Placental epithelial cell (primary cell): ENCODE results near the gene ZSCAN23. TPM values are rescaled to one million over a fixed set of nuclear protein-coding genes. Genes with fewer than 3 reads are reported as not detected.

Source experiments
- small RNA-seq: library from RNA; depleted of rRNA; stranded (forward); fragments of <200 nt; gene quantifications from one replicate; pipeline ENCODE3, GENCODE V24; 2012
- total RNA-seq: library from RNA; depleted of rRNA; stranded (reverse); fragments of >200 nt; gene quantifications from 2 replicates; pipeline ENCODE4 v1.2.3, GENCODE V29; 2012

The ZSCAN23 gene
- total RNA-seq, result 8.2 and 11.0 TPM in 2 replicates

DNA sequence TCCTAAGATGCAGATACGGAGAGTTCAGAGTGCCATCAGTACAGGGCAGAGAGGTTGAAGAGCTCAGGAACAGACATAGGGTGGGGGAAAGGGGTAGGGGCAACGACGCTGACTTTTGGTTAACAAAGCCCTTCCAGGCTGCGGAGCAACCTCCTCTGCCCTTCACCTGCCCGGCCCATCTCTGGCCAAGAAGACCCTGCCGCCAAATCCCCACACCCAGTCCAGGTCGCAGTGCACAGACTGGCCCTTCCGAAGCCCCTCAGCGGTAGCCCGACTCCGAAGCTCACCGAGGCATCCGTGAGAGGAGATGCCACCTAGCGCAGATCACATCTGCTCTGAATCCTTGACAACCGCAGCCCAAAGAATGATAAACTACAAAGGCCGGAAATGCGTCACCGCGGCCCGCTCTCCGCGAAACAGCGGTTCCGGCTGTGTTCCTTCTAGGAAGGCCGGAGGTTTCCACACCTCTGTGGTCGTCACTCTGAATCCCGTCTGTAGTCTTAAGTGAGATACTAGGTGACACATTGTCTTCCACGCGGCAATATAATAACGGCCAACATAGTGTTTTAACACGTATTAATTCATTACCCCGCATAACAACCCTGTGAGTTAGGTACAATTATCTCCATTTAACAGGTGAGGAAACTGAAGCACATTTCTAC is at the start of gene ZSCAN23:
Gene ZSCAN23 (minus strand): TSS at position 380 of the 662 bp plus-strand sequence. CDS start 7,225 bp downstream, outside the sequence.

GRCh38 chr6:28399350-28400121 is 43.8 kb downstream of the ZSCAN23 start, which contains the start of gene ZSCAN12:
Gene ZSCAN12, minus strand, starts transcription at chr6:28399747. Its CDS starts 1,342 bp downstream, at chr6:28398405.

Small RNA genes within 50 kb of the gene (small RNA-seq; reads per million reads assigned to genes)
- gene RNU2-45P, result not detected

Other genes with a start within 250 kb of the ZSCAN23 start
- 14.9 and 16.5 TPM in 2 replicates for gene ZSCAN9, start 218.2 kb downstream of the ZSCAN23 start, total RNA-seq
- gene ZKSCAN4, start 191.2 kb downstream of the ZSCAN23 start, total RNA-seq, result 6.2 and 8.6 TPM in 2 replicates
- gene NKAPL, start 184.2 kb downstream of the ZSCAN23 start, total RNA-seq, result 2.7 and 3.5 TPM in 2 replicates
- 13.0 and 14.7 TPM in 2 replicates for gene ZSCAN26, start 176.3 kb downstream of the ZSCAN23 start, total RNA-seq
- 3.5 and 4.8 TPM in 2 replicates for gene PGBD1, start 161.9 kb downstream of the ZSCAN23 start, total RNA-seq
- gene ZSCAN31, start 107.3 kb downstream of the ZSCAN23 start, total RNA-seq, result 2.0 and 2.3 TPM in 2 replicates
- 3.9 and 7.9 TPM in 2 replicates for gene ZKSCAN3, start 93.5 kb downstream of the ZSCAN23 start, total RNA-seq
- 8.4 and 9.0 TPM in 2 replicates for gene ZSCAN12, start 43.7 kb downstream of the ZSCAN23 start, total RNA-seq
- not detected in 2 replicates for gene GPX6, start 72.3 kb upstream of the ZSCAN23 start, total RNA-seq
- gene GPX5, start 82.4 kb upstream of the ZSCAN23 start, total RNA-seq, result not detected in 2 replicates